HUES48 (cell line): ENCODE data around the gene DOCK9.

Experiments used
- H3K27ac ChIP-seq: one replicate; pipeline ENCODE4 v1.7.0; 2013; ENCODE audit warnings: low read depth, low read length, inconsistent platforms
- H3K27me3 ChIP-seq: 2 replicates; pipeline ENCODE4 v1.6.1; 2013; ENCODE audit warnings: mild to moderate bottlenecking, low read length; ENCODE audit not compliant: control insufficient read depth, insufficient read depth
- H3K36me3 ChIP-seq: 2 replicates; pipeline ENCODE4 v1.6.1; 2013; ENCODE audit warnings: low read length; ENCODE audit not compliant: control insufficient read depth, insufficient read depth
- H3K4me1 ChIP-seq: 2 replicates; pipeline ENCODE4 v1.6.1; 2013; ENCODE audit warnings: mild to moderate bottlenecking, low read length; ENCODE audit not compliant: control insufficient read depth, insufficient read depth
- H3K4me3 ChIP-seq: 2 replicates; pipeline ENCODE4 v1.5.1; 2013; ENCODE audit warnings: mild to moderate bottlenecking, low read depth, low read length
- H3K9ac ChIP-seq: 2 replicates; pipeline ENCODE4 v1.6.1; 2013; ENCODE audit warnings: mild to moderate bottlenecking, low read depth, low read length, moderate library complexity
- H3K9me3 ChIP-seq: 2 replicates; pipeline ENCODE4 v1.6.1; 2013; ENCODE audit warnings: low read length; ENCODE audit not compliant: control insufficient read depth, insufficient read depth

Gene DOCK9

DNA sequence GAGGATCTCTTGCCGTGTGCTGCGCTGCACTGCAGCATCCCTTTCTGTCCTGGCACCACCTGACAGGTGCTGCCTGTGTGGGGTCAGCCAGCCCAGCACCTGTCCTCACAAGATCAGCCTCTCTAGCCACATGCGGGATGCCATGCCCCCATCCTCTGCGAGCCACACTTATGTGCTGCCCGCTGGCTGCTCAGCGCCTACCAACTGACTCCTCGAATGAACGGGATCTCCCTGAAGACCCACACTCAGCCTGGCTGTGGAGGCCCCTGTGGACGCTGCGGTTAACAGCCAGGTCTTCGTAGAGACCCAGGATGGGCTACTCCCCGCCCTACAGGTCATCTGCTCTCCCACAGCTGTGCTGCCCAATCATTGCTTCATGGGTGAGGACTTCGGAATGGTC lies 106.1 kb downstream of the DOCK9 start:
- H3K27ac ChIP-seq = no peak overlapping the region
- no peaks in the 10 kb centered on the region for H3K27me3 ChIP-seq
- no peak overlapping the region for H3K9ac ChIP-seq
- 0 out of 2 replicates have a peak, but pooled peaks cover 8% of the 10 kb centered on the region for H3K9me3 ChIP-seq
- H3K4me3 ChIP-seq = no peak overlapping the region
- peaks cover 24% of the 10 kb centered on the region for H3K4me1 ChIP-seq
- H3K36me3 ChIP-seq = no peaks in the 10 kb centered on the region

GRCh38 chr13:98869408-98870090 lies 108.3 kb downstream of the DOCK9 start:
- H3K36me3 ChIP-seq = no peaks in the 10 kb centered on the region

GRCh38 chr13:98868932-98869331 lies 108.9 kb downstream of the DOCK9 start:
- Histone ChIP-seq H3K4me1 (peaks cover 2% of the 10 kb centered on the region; the same call in 1 of the 2 replicates), H3K27ac (no peak overlapping the region), H3K9me3 (0 out of 2 replicates have a peak, but pooled peaks cover 8% of the 10 kb centered on the region), H3K9ac (no peak overlapping the region), H3K27me3 (no peaks in the 10 kb centered on the region), H3K4me3 (no peak overlapping the region), H3K36me3 (no peaks in the 10 kb centered on the region)

More at GRCh38 chr13:98869408-98870090, 108.3 kb downstream of the DOCK9 start:
- Histone ChIP-seq H3K27me3 (no peaks in the 10 kb centered on the region), H3K4me3 (no peak overlapping the region), H3K4me1 (peaks cover 6% of the 10 kb centered on the region; the same call in 1 of the 2 replicates), H3K9ac (no peak overlapping the region), H3K9me3 (0 out of 2 replicates have a peak, but pooled peaks cover 8% of the 10 kb centered on the region), H3K27ac (no peak overlapping the region)

DNA sequence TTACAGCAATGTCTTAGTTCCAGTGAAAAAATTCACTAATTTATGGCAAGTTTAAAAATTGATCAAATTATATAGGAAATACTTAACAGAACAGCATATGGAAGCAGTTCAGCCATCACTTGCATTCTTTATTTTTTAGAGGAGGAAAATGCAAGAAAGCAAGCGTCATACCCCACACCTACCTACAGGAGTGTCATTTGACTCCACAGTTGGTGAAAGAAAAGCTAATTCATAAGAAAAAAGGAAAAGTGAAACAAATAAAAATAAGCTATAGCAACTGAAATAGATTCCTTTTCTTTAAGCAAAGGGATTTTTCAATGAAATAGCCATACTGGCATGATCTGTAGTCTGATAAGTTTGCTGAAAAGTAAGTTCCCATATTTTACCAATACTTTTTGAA lies 111.0 kb downstream of the DOCK9 start:
- no peak overlapping the region for H3K4me3 ChIP-seq
- H3K9ac ChIP-seq = no peak overlapping the region
- H3K27me3 ChIP-seq = no peaks in the 10 kb centered on the region
- no peaks in the 10 kb centered on the region for H3K9me3 ChIP-seq
- H3K27ac ChIP-seq = no peak overlapping the region
- peaks cover 2% of the 10 kb centered on the region; the same call in 1 of the 2 replicates for H3K4me1 ChIP-seq
- peaks cover 3% of the 10 kb centered on the region; the same call in 1 of the 2 replicates for H3K36me3 ChIP-seq

DNA sequence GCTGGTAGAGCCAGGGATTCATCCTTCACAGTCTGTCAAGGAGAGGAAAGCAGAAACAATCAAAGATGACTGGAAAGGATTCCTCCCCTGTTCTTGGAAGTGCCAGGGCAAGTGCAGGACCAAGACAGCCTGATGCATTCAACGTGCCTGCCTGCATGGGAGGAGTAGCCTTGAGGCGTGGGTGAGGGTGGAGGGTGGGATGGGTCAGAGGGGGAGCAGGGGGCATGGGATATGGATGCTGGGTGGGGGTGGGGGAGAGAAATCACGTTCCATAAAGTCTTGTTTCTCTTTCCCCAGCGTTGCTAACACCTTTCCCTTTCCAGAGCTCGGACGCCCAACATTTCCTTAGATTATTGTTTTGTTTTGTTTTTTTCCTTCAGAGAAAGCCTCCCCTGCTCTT lies 117.4 kb downstream of the DOCK9 start:
- Histone ChIP-seq H3K9ac (no peak overlapping the region), H3K9me3 (no peaks in the 10 kb centered on the region), H3K36me3 (peaks cover 7% of the 10 kb centered on the region; the same call in 1 of the 2 replicates), H3K4me1 (no peaks in the 10 kb centered on the region), H3K27ac (no peak overlapping the region), H3K4me3 (no peak overlapping the region), H3K27me3 (no peaks in the 10 kb centered on the region)

- Histone ChIP-seq H3K4me1 (no peaks in the 10 kb centered on the region), H3K27ac (no peak overlapping the region), H3K4me3 (no peak overlapping the region), H3K36me3 (peaks cover 7% of the 10 kb centered on the region), H3K9ac (no peak overlapping the region), H3K27me3 (no peaks in the 10 kb centered on the region), H3K9me3 (no peaks in the 10 kb centered on the region)
Measured at GRCh38 chr13:98858191-98858590, 119.7 kb downstream of the DOCK9 start.

- H3K36me3 ChIP-seq = peaks cover 4% of the 10 kb centered on the region; the same call in 1 of the 2 replicates
- no peak overlapping the region for H3K4me3 ChIP-seq
- no peaks in the 10 kb centered on the region for H3K9me3 ChIP-seq
- no peak overlapping the region for H3K9ac ChIP-seq
- no peaks in the 10 kb centered on the region for H3K4me1 ChIP-seq
- no peaks in the 10 kb centered on the region for H3K27me3 ChIP-seq
- no peak overlapping the region for H3K27ac ChIP-seq
Measured at GRCh38 chr13:98856983-98857382, 120.9 kb downstream of the DOCK9 start.

DNA sequence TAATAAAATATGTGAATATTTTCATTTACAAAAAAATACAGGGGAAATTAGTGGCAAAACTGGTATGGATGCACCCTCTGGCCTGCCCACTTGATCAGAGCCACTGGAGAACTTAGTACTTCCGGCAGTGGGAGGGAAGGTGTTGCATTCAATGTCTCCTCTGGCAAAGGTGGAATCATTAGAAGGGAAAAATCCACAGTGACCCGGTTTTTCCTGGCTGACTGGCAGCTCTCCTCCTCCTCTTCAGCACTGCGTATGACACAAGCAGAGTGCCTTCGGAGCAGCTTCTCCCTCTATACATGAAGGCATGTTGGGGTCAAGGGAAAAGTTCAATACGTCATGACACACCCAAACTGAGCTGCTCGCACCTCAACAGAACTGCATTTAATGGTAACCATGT lies 123.4 kb downstream of the DOCK9 start:
- H3K4me3 ChIP-seq = no peak overlapping the region
- H3K9me3 ChIP-seq = no peaks in the 10 kb centered on the region
- H3K27me3 ChIP-seq = no peaks in the 10 kb centered on the region
- no peaks in the 10 kb centered on the region for H3K4me1 ChIP-seq
- H3K9ac ChIP-seq = no peak overlapping the region
- peaks cover 4% of the 10 kb centered on the region; the same call in 1 of the 2 replicates for H3K36me3 ChIP-seq
- no peak overlapping the region for H3K27ac ChIP-seq

- no peak overlapping the region for H3K9ac ChIP-seq
Measured at GRCh38 chr13:98853771-98854221, 124.1 kb downstream of the DOCK9 start.

GRCh38 chr13:98851276-98851675 lies 126.6 kb downstream of the DOCK9 start:
- Histone ChIP-seq H3K4me1 (peaks cover 5% of the 10 kb centered on the region; the same call in 1 of the 2 replicates), H3K9ac (no peak overlapping the region), H3K27ac (no peak overlapping the region), H3K9me3 (no peaks in the 10 kb centered on the region), H3K36me3 (no peaks in the 10 kb centered on the region; the same call in 1 of the 2 replicates), H3K4me3 (no peak overlapping the region), H3K27me3 (no peaks in the 10 kb centered on the region)

More at GRCh38 chr13:98853771-98854221, 124.1 kb downstream of the DOCK9 start:
- Histone ChIP-seq H3K27me3 (no peaks in the 10 kb centered on the region), H3K36me3 (peaks cover 2% of the 10 kb centered on the region; the same call in 1 of the 2 replicates), H3K4me1 (no peaks in the 10 kb centered on the region), H3K27ac (no peak overlapping the region), H3K9me3 (no peaks in the 10 kb centered on the region), H3K4me3 (no peak overlapping the region)

GRCh38 chr13:98848746-98849145 lies 129.1 kb downstream of the DOCK9 start:
- Histone ChIP-seq H3K36me3 (no peaks in the 10 kb centered on the region), H3K4me3 (no peak overlapping the region), H3K27ac (no peak overlapping the region), H3K9me3 (no peaks in the 10 kb centered on the region), H3K27me3 (no peaks in the 10 kb centered on the region), H3K4me1 (peaks cover 5% of the 10 kb centered on the region; the same call in 1 of the 2 replicates), H3K9ac (no peak overlapping the region)
